ENCODE results near the gene CCDC124. TPM values are rescaled to one million over a fixed set of nuclear protein-coding genes. Genes with fewer than 3 reads are reported as not detected.

The CCDC124 gene
- total RNA-seq, 1 donor from 2014 or later: 43.6 TPM

GRCh38 chr19:17936379-17936778 lies 3.6 kb downstream of the CCDC124 start:
- DNase-seq (ENCODE audit: low spot score): no peak

GRCh38 chr19:17937371-17937900 lies 4.6 kb downstream of the CCDC124 start:
- DNase-seq (ENCODE audit: low spot score): no peak

GRCh38 chr19:17938092-17938845 lies 5.5 kb downstream of the CCDC124 start:
- peak; percentile 81 for DNase-seq (ENCODE audit: low spot score)

- DNase-seq (ENCODE audit: low spot score): no peak
These were observed 9.4 kb downstream of the CCDC124 start for GRCh38 chr19:17942181-17942580.

GRCh38 chr19:17942582-17943273 lies 9.9 kb downstream of the CCDC124 start:
- no peak for DNase-seq (ENCODE audit: low spot score)

- DNase-seq (ENCODE audit: low spot score): no peak
These were observed 10.7 kb downstream of the CCDC124 start for GRCh38 chr19:17943274-17944221.

GRCh38 chr19:17944301-17944700 lies 11.5 kb downstream of the CCDC124 start:
- no peak for DNase-seq (ENCODE audit: low spot score)

GRCh38 chr19:17946965-17947784 lies 14.4 kb downstream of the CCDC124 start:
- DNase-seq (ENCODE audit: low spot score): no peak

GRCh38 chr19:17947815-17948513 lies 15.1 kb downstream of the CCDC124 start:
- peak; percentile 91 for DNase-seq (ENCODE audit: low spot score)

GRCh38 chr19:17948514-17948900 lies 15.7 kb downstream of the CCDC124 start:
- no peak for DNase-seq (ENCODE audit: low spot score)

GRCh38 chr19:17948931-17949930 lies 16.4 kb downstream of the CCDC124 start:
- no peak for DNase-seq (ENCODE audit: low spot score)

GRCh38 chr19:17949956-17950309 lies 17.1 kb downstream of the CCDC124 start:
- no peak for DNase-seq (ENCODE audit: low spot score)

- DNase-seq (ENCODE audit: low spot score): no peak
These were observed 17.7 kb downstream of the CCDC124 start for GRCh38 chr19:17950310-17951156.

- DNase-seq (ENCODE audit: low spot score): no peak
These were observed 18.6 kb downstream of the CCDC124 start for GRCh38 chr19:17951157-17951989.

- no peak for DNase-seq (ENCODE audit: low spot score)
These were observed 19.5 kb downstream of the CCDC124 start for GRCh38 chr19:17951990-17952976.

GRCh38 chr19:17953316-17953801 lies 20.5 kb downstream of the CCDC124 start:
- DNase-seq (ENCODE audit: low spot score): no peak
